ENCODE data around the gene USP5. TPM values are rescaled to one million over a fixed set of nuclear protein-coding genes. Genes with fewer than 3 reads are reported as not detected.
"Not testable (repeated sequence)": the region's sequence is repeated elsewhere in the genome, so short reads cannot be mapped to it uniquely, and the experiment has no call there.

Gene USP5
- total RNA-seq, 1 experiment from 2014 or later = 308 TPM

DNA sequence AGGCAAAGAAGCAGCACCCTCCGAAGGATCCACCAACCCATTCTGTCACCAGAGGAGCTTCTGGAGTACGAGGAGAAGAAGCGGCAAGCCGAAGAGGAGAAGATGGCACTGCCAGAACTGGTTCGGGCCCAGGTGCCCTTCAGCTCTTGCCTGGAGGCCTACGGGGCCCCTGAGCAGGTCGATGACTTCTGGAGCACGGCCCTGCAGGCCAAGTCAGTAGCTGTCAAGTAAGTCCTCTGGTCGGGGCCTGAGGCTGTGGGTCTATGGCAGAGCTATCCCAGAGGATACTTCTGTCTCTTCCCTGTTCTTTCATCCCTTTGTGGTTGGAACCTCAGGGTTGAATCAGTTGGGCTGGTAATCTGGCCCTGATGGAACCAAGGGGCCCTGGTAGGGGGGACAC, 9.4 kb downstream of the USP5 start:
- ChIA-PET POLR2A (ENCODE audit: unreplicated experiment) (no interaction called here), CTCF (interaction anchor here (0.6 kb wide), 1 partner anchor 33 kb away, joined by 9 read pairs; no protein-coding TSS in a partner anchor)
- DNase-seq = no peak
- Histone ChIP-seq H3K36me3 (ENCODE audit: low read depth) (peaks cover 31% of the 10 kb centered on the region), H3K4me3 (no peak overlapping the region), H3K27ac (no peak overlapping the region), H3K27me3 (ENCODE audit: insufficient read depth, low read depth) (no peaks in the 10 kb centered on the region), H3K79me2 (ENCODE audit: low read depth) (no peaks in the 10 kb centered on the region), H3K4me2 (no peak overlapping the region), H3K4me1 (replicated peaks; ENCODE audit: insufficient read depth) (no peaks in the 10 kb centered on the region), H3K9me2 (ENCODE audit: insufficient read depth) (no peaks in the 10 kb centered on the region), H3K9me3 (ENCODE audit: insufficient read depth, low read depth) (no peaks in the 10 kb centered on the region), H2AFZ (no peak overlapping the region), H4K20me1 (ENCODE audit: insufficient read depth) (no peaks in the 10 kb centered on the region), H3F3A (ENCODE audit: insufficient read depth, low read depth) (peaks cover 16% of the 10 kb centered on the region; the same call in 1 of the 2 replicates)
- TF ChIP-seq, protein P1, sequence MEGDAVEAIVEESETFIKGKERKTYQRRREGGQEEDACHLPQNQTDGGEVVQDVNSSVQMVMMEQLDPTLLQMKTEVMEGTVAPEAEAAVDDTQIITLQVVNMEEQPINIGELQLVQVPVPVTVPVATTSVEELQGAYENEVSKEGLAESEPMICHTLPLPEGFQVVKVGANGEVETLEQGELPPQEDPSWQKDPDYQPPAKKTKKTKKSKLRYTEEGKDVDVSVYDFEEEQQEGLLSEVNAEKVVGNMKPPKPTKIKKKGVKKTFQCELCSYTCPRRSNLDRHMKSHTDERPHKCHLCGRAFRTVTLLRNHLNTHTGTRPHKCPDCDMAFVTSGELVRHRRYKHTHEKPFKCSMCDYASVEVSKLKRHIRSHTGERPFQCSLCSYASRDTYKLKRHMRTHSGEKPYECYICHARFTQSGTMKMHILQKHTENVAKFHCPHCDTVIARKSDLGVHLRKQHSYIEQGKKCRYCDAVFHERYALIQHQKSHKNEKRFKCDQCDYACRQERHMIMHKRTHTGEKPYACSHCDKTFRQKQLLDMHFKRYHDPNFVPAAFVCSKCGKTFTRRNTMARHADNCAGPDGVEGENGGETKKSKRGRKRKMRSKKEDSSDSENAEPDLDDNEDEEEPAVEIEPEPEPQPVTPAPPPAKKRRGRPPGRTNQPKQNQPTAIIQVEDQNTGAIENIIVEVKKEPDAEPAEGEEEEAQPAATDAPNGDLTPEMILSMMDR (conservative IDR thresholded peaks at IDR 0.05) = no peak
- intact Hi-C loops (cut with micrococcal nuclease; ENCODE audit: unreplicated experiment) = no loop called here
- no TSS peak for BruUV-seq (replicated peaks)

DNA sequence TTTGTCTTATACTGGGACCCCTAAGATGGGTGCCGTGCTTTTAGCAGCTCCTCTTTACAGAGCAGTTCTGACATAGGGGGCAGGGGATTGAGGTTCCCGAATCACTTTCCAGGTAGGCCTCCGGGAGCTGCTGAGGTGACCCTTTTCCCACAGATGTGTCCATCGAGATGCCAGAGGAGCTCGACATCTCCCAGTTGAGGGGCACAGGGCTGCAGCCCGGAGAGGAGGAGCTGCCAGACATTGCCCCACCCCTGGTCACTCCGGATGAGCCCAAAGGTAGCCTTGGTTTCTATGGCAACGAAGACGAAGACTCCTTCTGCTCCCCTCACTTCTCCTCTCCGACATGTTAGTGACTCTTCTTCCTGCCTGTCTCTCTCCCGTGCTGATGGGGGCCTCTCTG, 11.1 kb downstream of the USP5 start:
- H4K20me1 ChIP-seq (ENCODE audit: insufficient read depth) = peaks cover 1% of the 10 kb centered on the region
- no peak overlapping the region for H3K27ac ChIP-seq
- no peaks in the 10 kb centered on the region for H3K9me2 ChIP-seq (ENCODE audit: insufficient read depth)
- H3K9me3 ChIP-seq (ENCODE audit: insufficient read depth, low read depth) = no peaks in the 10 kb centered on the region
- H3K4me2 ChIP-seq = no peak overlapping the region
- no peaks in the 10 kb centered on the region for H3K27me3 ChIP-seq (ENCODE audit: insufficient read depth, low read depth)
- no peak overlapping the region for H3K4me3 ChIP-seq
- intact Hi-C loops (cut with micrococcal nuclease; ENCODE audit: unreplicated experiment) = no loop called here
- peaks cover 7% of the 10 kb centered on the region for H3K79me2 ChIP-seq (ENCODE audit: low read depth)
- no TSS peak for BruUV-seq (replicated peaks)
- H3K36me3 ChIP-seq (ENCODE audit: low read depth) = peaks cover 20% of the 10 kb centered on the region; the same call in 1 of the 2 replicates
- peaks cover 5% of the 10 kb centered on the region; the same call in 1 of the 2 replicates for H3K4me1 ChIP-seq (replicated peaks; ENCODE audit: insufficient read depth)
- peaks cover 25% of the 10 kb centered on the region; the same call in 1 of the 2 replicates for H3F3A ChIP-seq (ENCODE audit: insufficient read depth, low read depth)
- ChIA-PET POLR2A (ENCODE audit: unreplicated experiment) (no interaction called here), CTCF (no interaction called here)
- DNase-seq = no peak
- no peak overlapping the region for H2AFZ ChIP-seq
- no peak for TF ChIP-seq EZH2 (IDR thresholded peaks at IDR 0.05; ENCODE audit: low read depth)
- TF ChIP-seq, protein P1 (conservative IDR thresholded peaks at IDR 0.05) = no peak

DNA sequence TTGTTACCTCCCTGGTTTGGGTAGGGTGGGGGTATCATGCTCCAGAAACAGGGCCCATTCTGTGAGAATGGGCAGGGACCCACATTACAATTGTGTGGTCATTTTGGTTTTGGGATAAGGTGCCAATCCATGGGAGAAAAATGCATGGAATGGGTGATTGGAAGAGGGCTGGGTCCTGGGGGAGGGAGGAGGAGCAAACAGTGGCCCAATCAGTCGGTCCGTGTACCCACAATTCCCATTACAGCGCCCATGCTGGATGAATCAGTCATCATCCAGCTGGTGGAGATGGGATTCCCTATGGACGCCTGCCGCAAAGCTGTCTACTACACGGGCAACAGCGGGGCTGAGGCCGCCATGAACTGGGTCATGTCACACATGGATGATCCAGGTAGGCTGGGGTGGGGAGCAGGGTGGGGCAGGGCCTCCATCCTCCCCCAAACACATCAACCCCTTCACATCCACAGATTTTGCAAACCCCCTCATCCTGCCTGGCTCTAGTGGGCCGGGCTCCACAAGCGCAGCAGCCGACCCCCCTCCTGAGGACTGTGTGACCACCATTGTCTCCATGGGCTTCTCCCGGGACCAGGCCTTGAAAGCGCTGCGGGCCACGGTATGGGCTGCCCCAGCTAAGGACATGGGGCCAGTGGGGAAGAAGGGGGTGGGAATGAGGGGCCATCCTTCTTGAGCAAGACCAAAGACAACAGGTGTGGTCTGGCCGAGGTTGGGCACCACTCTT, 11.8 kb downstream of the USP5 start:
- TF ChIP-seq, protein P1 (conservative IDR thresholded peaks at IDR 0.05) = no peak
- TF ChIP-seq EZH2 (IDR thresholded peaks at IDR 0.05; ENCODE audit: low read depth) = no peak
- H3K4me2 ChIP-seq = no peak overlapping the region
- no TSS peak for BruUV-seq (replicated peaks)
- H3K79me2 ChIP-seq (ENCODE audit: low read depth) = peaks cover 14% of the 10 kb centered on the region
- H3K9me2 ChIP-seq (ENCODE audit: insufficient read depth) = no peaks in the 10 kb centered on the region
- intact Hi-C loops (cut with micrococcal nuclease; ENCODE audit: unreplicated experiment) = no loop called here
- H4K20me1 ChIP-seq (ENCODE audit: insufficient read depth) = peaks cover 8% of the 10 kb centered on the region
- no peaks in the 10 kb centered on the region for H3K9me3 ChIP-seq (ENCODE audit: insufficient read depth, low read depth)
- DNase-seq = no peak
- POLR2A ChIA-PET (ENCODE audit: unreplicated experiment) = no interaction called here
- peaks cover 12% of the 10 kb centered on the region; the same call in 1 of the 2 replicates for H3K36me3 ChIP-seq (ENCODE audit: low read depth)
- CTCF ChIA-PET = no interaction called here
- H3K4me1 ChIP-seq (replicated peaks; ENCODE audit: insufficient read depth) = peaks cover 8% of the 10 kb centered on the region
- no peak overlapping the region for H3K4me3 ChIP-seq
- peaks cover 32% of the 10 kb centered on the region; the same call in 1 of the 2 replicates for H3F3A ChIP-seq (ENCODE audit: insufficient read depth, low read depth)
- H3K27ac ChIP-seq = no peak overlapping the region
- no peak overlapping the region for H2AFZ ChIP-seq
- H3K27me3 ChIP-seq (ENCODE audit: insufficient read depth, low read depth) = no peaks in the 10 kb centered on the region

DNA sequence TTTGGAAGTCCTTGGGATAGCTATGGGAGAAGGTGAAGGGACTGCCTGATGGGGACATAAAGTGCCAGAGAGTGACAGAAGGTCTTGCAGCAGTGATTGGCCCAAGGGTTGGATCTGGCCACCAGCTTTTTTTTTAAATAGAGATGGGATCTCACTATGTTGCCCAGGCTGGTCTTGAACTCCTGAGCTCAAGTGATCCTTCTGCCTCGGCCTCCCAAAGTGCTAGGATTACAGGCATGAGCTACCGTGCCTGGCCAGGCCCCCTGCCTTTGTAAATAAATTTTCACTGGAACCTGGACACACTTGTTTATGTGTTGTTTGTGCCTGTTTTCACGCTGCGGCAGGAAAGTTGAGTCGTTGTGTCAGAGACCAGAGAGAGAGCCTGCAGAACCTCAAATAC, 13.4 kb downstream of the USP5 start:
- H4K20me1 ChIP-seq (ENCODE audit: insufficient read depth) = peaks cover 24% of the 10 kb centered on the region
- H3K9me2 ChIP-seq (ENCODE audit: insufficient read depth); H3K4me3 ChIP-seq; H3K27ac ChIP-seq; BruUV-seq (replicated peaks); DNase-seq; CTCF ChIA-PET; H3K4me2 ChIP-seq; H3K27me3 ChIP-seq (ENCODE audit: insufficient read depth, low read depth); H2AFZ ChIP-seq; H3K9me3 ChIP-seq (ENCODE audit: insufficient read depth, low read depth); intact Hi-C loops (cut with micrococcal nuclease; ENCODE audit: unreplicated experiment): not testable (repeated sequence)
- POLR2A ChIA-PET (ENCODE audit: unreplicated experiment) = interaction anchor here (0.6 kb wide), 2 partner anchors 81 to 230 kb away, joined by 3 to 4 read pairs; no protein-coding TSS in a partner anchor
- peaks cover 20% of the 10 kb centered on the region for H3K36me3 ChIP-seq (ENCODE audit: low read depth)
- peaks cover 14% of the 10 kb centered on the region for H3K4me1 ChIP-seq (replicated peaks; ENCODE audit: insufficient read depth)
- H3F3A ChIP-seq (ENCODE audit: insufficient read depth, low read depth) = peaks cover 48% of the 10 kb centered on the region
- peaks cover 28% of the 10 kb centered on the region for H3K79me2 ChIP-seq (ENCODE audit: low read depth)
